Smooth muscle cell of the pulmonary artery (primary cell): ENCODE results near the gene PCDHA7. TPM values are rescaled to one million over a fixed set of nuclear protein-coding genes. Genes with fewer than 3 reads are reported as not detected.

Source experiments
- total RNA-seq: library from RNA; depleted of rRNA; stranded (reverse); fragments of >200 nt; gene quantifications from 2 replicates; pipeline ENCODE4 v1.2.3, GENCODE V29; 2014

PCDHA7 gene
- total RNA-seq, 1 donor from 2014 or later = 1.4 TPM

DNA sequence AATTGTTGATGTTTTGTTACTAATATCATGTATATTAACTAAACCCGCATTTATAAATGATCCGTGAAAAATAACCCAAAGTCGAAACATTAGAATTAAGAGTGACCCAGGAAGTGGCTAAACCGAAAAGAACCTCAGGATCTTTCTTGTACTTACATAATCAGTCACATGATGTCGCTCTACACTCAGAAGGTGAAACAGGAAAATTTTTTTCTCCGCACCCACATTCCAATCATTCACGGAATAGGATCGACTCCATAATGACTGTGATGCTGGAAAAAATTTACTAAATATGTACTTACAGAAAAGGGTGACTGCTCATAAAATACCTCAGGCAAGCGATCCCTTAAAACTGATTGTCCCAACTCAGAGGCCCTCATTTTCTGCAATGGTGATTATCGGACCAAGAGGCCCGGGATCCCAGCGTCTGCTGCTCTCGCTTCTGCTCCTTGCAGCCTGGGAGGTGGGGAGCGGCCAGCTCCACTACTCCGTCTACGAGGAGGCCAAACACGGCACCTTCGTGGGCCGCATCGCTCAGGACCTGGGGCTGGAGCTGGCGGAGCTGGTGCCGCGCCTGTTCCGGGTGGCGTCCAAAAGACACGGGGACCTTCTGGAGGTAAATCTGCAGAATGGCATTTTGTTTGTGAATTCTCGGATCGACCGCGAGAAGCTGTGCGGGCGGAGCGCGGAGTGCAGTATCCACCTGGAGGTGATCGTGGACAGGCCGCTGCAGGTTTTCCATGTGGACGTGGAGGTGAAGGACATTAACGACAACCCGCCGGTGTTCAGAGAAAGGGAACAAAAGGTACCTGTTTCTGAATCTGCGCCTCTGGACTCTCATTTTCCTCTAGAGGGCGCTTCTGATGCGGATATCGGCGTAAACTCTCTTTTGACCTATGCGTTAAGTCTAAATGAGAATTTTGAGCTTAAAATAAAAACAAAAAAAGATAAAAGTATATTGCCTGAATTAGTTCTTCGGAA lies 41.3 kb downstream of the PCDHA7 start, which contains the start of gene PCDHA12:
Gene PCDHA12, plus strand, starts transcription at position 224 of the 981 bp plus-strand sequence. Its CDS starts 165 bp downstream, at position 389.

DNA sequence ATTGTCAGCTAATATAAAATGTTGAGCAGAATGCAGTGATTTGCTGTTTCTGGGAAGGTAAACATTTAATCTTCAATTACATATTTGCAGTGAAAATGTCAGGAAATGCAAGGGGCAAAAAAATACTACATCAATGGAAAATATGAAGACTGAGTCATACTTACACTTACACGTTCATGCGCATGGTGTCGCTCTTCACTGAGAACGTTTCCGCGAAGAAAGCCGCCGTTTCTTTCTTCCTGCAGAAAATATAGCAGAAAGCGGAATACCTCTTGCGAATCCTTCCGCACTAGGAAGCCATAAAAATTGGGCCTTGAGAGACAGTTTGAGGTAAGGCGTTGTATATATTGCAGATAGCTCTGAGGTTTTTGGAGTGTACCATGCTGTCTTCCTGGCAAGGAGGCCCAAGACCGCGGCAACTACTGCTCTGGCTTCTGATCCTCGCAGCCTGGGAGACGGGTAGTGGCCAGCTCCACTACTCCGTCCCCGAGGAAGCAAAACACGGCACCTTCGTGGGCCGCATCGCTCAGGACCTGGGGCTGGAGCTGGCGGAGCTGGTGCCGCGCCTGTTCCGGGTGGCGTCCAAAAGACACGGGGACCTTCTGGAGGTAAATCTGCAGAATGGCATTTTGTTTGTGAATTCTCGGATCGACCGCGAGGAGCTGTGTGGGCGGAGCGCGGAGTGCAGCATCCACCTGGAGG lies 48.0 kb downstream of the PCDHA7 start, which contains the start of gene PCDHA13:
Gene PCDHA13, plus strand, starts transcription at position 236 of the 702 bp plus-strand sequence. Its CDS starts 145 bp downstream, at position 381.

Other genes with a start within 250 kb of the PCDHA7 start
- gene CD14, start 201.1 kb upstream of the PCDHA7 start, total RNA-seq = 4.8 and 5.2 TPM in 2 replicates
- 7.0 and 8.0 TPM in 2 replicates for gene TMCO6, start 194.8 kb upstream of the PCDHA7 start, total RNA-seq
- 26.3 and 36.9 TPM in 2 replicates for gene NDUFA2, start 186.6 kb upstream of the PCDHA7 start, total RNA-seq
- gene IK, start 186.4 kb upstream of the PCDHA7 start, total RNA-seq = 47.7 and 52.2 TPM in 2 replicates
- gene WDR55, start 169.4 kb upstream of the PCDHA7 start, total RNA-seq = 23.5 and 23.7 TPM in 2 replicates
- 0.07 and 0.13 TPM in 2 replicates for gene DND1, start 160.7 kb upstream of the PCDHA7 start, total RNA-seq
- 50.6 and 62.6 TPM in 2 replicates for gene HARS1, start 142.9 kb upstream of the PCDHA7 start, total RNA-seq
- 23.7 and 28.0 TPM in 2 replicates for gene HARS2, start 142.8 kb upstream of the PCDHA7 start, total RNA-seq
- gene ZMAT2, start 133.8 kb upstream of the PCDHA7 start, total RNA-seq = 40.7 and 40.8 TPM in 2 replicates
- 0.20 TPM in 1 of 2 replicates, not detected in the other for gene PCDHA1, start 48.1 kb upstream of the PCDHA7 start, total RNA-seq
- 0.03 and 0.07 TPM in 2 replicates for gene PCDHA2, start 39.4 kb upstream of the PCDHA7 start, total RNA-seq
- gene PCDHA3, start 33.2 kb upstream of the PCDHA7 start, total RNA-seq = 0.20 and 0.39 TPM in 2 replicates
- 0.59 and 0.69 TPM in 2 replicates for gene PCDHA4, start 27.2 kb upstream of the PCDHA7 start, total RNA-seq
- gene PCDHA5, start 12.7 kb upstream of the PCDHA7 start, total RNA-seq = 0.07 TPM in 2 replicates
- gene PCDHA6, start 6.3 kb upstream of the PCDHA7 start, total RNA-seq = 0.76 and 0.91 TPM in 2 replicates
- 0.07 and 0.26 TPM in 2 replicates for gene PCDHA8, start 6.9 kb downstream of the PCDHA7 start, total RNA-seq
- gene PCDHA9, start 14.1 kb downstream of the PCDHA7 start, total RNA-seq = 0.07 and 0.10 TPM in 2 replicates
- 0.26 and 0.50 TPM in 2 replicates for gene PCDHA10, start 21.6 kb downstream of the PCDHA7 start, total RNA-seq
- 0.23 and 0.33 TPM in 2 replicates for gene PCDHA11, start 34.7 kb downstream of the PCDHA7 start, total RNA-seq
- gene PCDHA12, start 41.0 kb downstream of the PCDHA7 start, total RNA-seq = 0.07 and 0.33 TPM in 2 replicates
- gene PCDHA13, start 47.9 kb downstream of the PCDHA7 start, total RNA-seq = 0.10 and 0.20 TPM in 2 replicates
- 0.07 and 0.26 TPM in 2 replicates for gene PCDHAC1, start 92.0 kb downstream of the PCDHA7 start, total RNA-seq
- gene PCDHAC2, start 132.2 kb downstream of the PCDHA7 start, total RNA-seq = 0.43 and 1.3 TPM in 2 replicates
- gene PCDHB1, start 217.1 kb downstream of the PCDHA7 start, total RNA-seq = not detected in 2 replicates